HEK293 (cell line): ENCODE measurements around the gene PDSS2.

ENCODE experiments used
- CTCF ChIA-PET: fragments of 350-600 bp; formaldehyde crosslinking; extraction: SDS; loops from one replicate; lab custom pipeline; 2021; ENCODE audit warnings: antibody characterized with exemption; lab: Yijun Ruan, JAX
- POLR2A ChIA-PET: fragments of 300-600 bp; formaldehyde crosslinking; extraction: SDS; loops from one replicate; lab custom pipeline; 2020; ENCODE audit warnings: antibody characterized with exemption, inconsistent platforms; lab: Yijun Ruan, JAX
- H3K27ac ChIP-seq: fragments of 200-500 bp; sonication (Bioruptor generic); 2 replicates; pipeline ENCODE4 v1.5.1; 2014; ENCODE audit warnings: low read depth, low read length, control low read depth, inconsistent platforms; ENCODE audit errors: extremely low read depth
- H3K36me3 ChIP-seq, 2 experiments: fragments of 200-500 bp in 1 of 2; sonication (Bioruptor generic) in 1 of 2; 1 replicate in 1 of 2; 2 replicates in 1 of 2; pipeline ENCODE4 v1.5.1; 2014 to 2017; ENCODE audit warnings: inconsistent platforms in 2 of 2, low read length in 2 of 2; ENCODE audit not compliant: control insufficient read depth in 2 of 2, insufficient read depth in 1 of 2
- H3K4me1 ChIP-seq: fragments of 200-500 bp; sonication (Bioruptor generic); 2 replicates; pipeline ENCODE4 v1.5.1; 2014; ENCODE audit warnings: mild to moderate bottlenecking, low read length, inconsistent platforms; ENCODE audit not compliant: control insufficient read depth, insufficient read depth
- H3K4me3 ChIP-seq: 2 replicates; pipeline ENCODE4 v1.5.1; 2011; ENCODE audit warnings: low read depth, mild to moderate bottlenecking, control low read depth, low read length, moderate library complexity
- H3K9me3 ChIP-seq: fragments of 200-500 bp; sonication (Bioruptor generic); 2 replicates; pipeline ENCODE4 v1.5.1; 2014; ENCODE audit warnings: low read depth, low read length, inconsistent platforms; ENCODE audit not compliant: control insufficient read depth, insufficient read depth
- ATF2 ChIP-seq: fragments of 450-650 bp; formaldehyde crosslinking; IDR thresholded peaks from 2 replicates; pipeline ENCODE4 v1.5.1; 2016; ENCODE audit warnings: missing biosample characterization, missing genetic modification characterization, low read depth
- FEZF1 ChIP-seq: fragments of 450-650 bp; formaldehyde crosslinking; IDR thresholded peaks from 2 replicates; pipeline ENCODE4 v1.5.1; 2016; ENCODE audit warnings: missing biosample characterization, missing genetic modification characterization
- MZF1 ChIP-seq: fragments of 450-650 bp; formaldehyde crosslinking; IDR thresholded peaks from 2 replicates; pipeline ENCODE4 v1.5.1; 2017; ENCODE audit warnings: missing biosample characterization, missing genetic modification characterization, borderline replicate concordance
- RBAK ChIP-seq: fragments of 450-650 bp; formaldehyde crosslinking; IDR thresholded peaks from 2 replicates; pipeline ENCODE4 v1.5.1; 2016; ENCODE audit warnings: missing biosample characterization, missing genetic modification characterization
- TCF7L2 ChIP-seq: IDR thresholded peaks from 2 replicates; pipeline ENCODE4 v1.6.1; 2011; ENCODE audit warnings: low read depth, mild to moderate bottlenecking, inconsistent platforms, low read length, moderate library complexity, borderline replicate concordance
- ZFP37 ChIP-seq: fragments of 450-650 bp; formaldehyde crosslinking; IDR thresholded peaks from 2 replicates; pipeline ENCODE4 v1.5.1; 2016; ENCODE audit warnings: missing biosample characterization, missing genetic modification characterization
- ZNF157 ChIP-seq: fragments of 450-650 bp; formaldehyde crosslinking; IDR thresholded peaks from 2 replicates; pipeline ENCODE4 v1.5.1; 2016; ENCODE audit warnings: missing biosample characterization, missing genetic modification characterization
- ZNF266 ChIP-seq: fragments of 450-650 bp; formaldehyde crosslinking; IDR thresholded peaks from 2 replicates; pipeline ENCODE4 v1.5.1; 2016; ENCODE audit warnings: missing biosample characterization, missing genetic modification characterization, low read depth
- ZNF280D ChIP-seq: fragments of 450-650 bp; formaldehyde crosslinking; IDR thresholded peaks from 2 replicates; pipeline ENCODE4 v1.5.1; 2016; ENCODE audit warnings: missing biosample characterization, missing genetic modification characterization
- ZNF341 ChIP-seq: fragments of 450-650 bp; formaldehyde crosslinking; IDR thresholded peaks from 2 replicates; pipeline ENCODE4; 2016; ENCODE audit warnings: low read depth, missing biosample characterization, missing genetic modification characterization
- ZNF350 ChIP-seq: fragments of 450-650 bp; formaldehyde crosslinking; IDR thresholded peaks from 2 replicates; pipeline ENCODE4 v1.5.0; 2017; ENCODE audit warnings: missing biosample characterization, mild to moderate bottlenecking, missing genetic modification characterization
- ZNF423 ChIP-seq: fragments of 450-650 bp; formaldehyde crosslinking; IDR thresholded peaks from 2 replicates; pipeline ENCODE4 v1.5.1; 2016; ENCODE audit warnings: missing biosample characterization, missing genetic modification characterization
- ZNF501 ChIP-seq: fragments of 450-650 bp; formaldehyde crosslinking; IDR thresholded peaks from 2 replicates; pipeline ENCODE4 v1.5.1; 2016; ENCODE audit warnings: missing biosample characterization, missing genetic modification characterization
- ZNF521 ChIP-seq: fragments of 450-650 bp; formaldehyde crosslinking; IDR thresholded peaks from 2 replicates; pipeline ENCODE4 v1.5.1; 2017; ENCODE audit warnings: missing biosample characterization, mild to moderate bottlenecking, missing genetic modification characterization
- ZNF654 ChIP-seq: fragments of 450-650 bp; formaldehyde crosslinking; IDR thresholded peaks from 2 replicates; pipeline ENCODE4 v1.5.1; 2016; ENCODE audit warnings: low read depth, missing biosample characterization, missing genetic modification characterization
- ZNF658 ChIP-seq: fragments of 450-650 bp; formaldehyde crosslinking; IDR thresholded peaks from 2 replicates; pipeline ENCODE4; 2016; ENCODE audit warnings: missing biosample characterization, missing genetic modification characterization
- ZNF830 ChIP-seq: fragments of 450-650 bp; IDR thresholded peaks from 2 replicates; pipeline ENCODE4 v1.5.0; 2018; ENCODE audit warnings: missing biosample characterization, missing genetic modification characterization, low read depth, mild to moderate bottlenecking, moderate library complexity
- ZNF837 ChIP-seq: fragments of 450-650 bp; formaldehyde crosslinking; IDR thresholded peaks from 2 replicates; pipeline ENCODE4 v1.5.1; 2016; ENCODE audit warnings: missing biosample characterization, missing genetic modification characterization
- ZNF843 ChIP-seq: fragments of 450-650 bp; formaldehyde crosslinking; IDR thresholded peaks from 2 replicates; pipeline ENCODE4 v1.5.1; 2016; ENCODE audit warnings: missing biosample characterization, missing genetic modification characterization

The PDSS2 gene

GRCh38 chr6:107416145-107416544, 43.2 kb downstream of the PDSS2 start (continued):
- no peak for TF ChIP-seq RBAK (tag by site-specific recombination)
- no peak for TF ChIP-seq ZNF280D (tag by site-specific recombination)
- TF ChIP-seq ZNF350 (tag by site-specific recombination), result no peak
- TF ChIP-seq FEZF1 (tag by site-specific recombination), result no peak
- TF ChIP-seq TCF7L2, result no peak
- TF ChIP-seq ZNF654 (tag by site-specific recombination), result no peak
- no peak for TF ChIP-seq ZNF501

- H3K36me3 ChIP-seq, result no peaks in the 10 kb centered on the region
- no peak overlapping the region for H3K4me3 ChIP-seq
- H3K4me1 ChIP-seq, result peaks cover 5% of the 10 kb centered on the region; the same call in 1 of the 2 replicates
- H3K9me3 ChIP-seq, result no peaks in the 10 kb centered on the region
- ChIA-PET POLR2A (no interaction called here), CTCF (interaction anchor here (0.6 to 0.8 kb wide), 3 partner anchors 23 to 96 kb away, joined by 4 read pairs; no protein-coding TSS in a partner anchor)
- no peak overlapping the region for H3K27ac ChIP-seq
- no peak for TF ChIP-seq FEZF1 (tag by site-specific recombination)
- TF ChIP-seq ZNF658 (tag by site-specific recombination), result no peak
- TF ChIP-seq ZFP37 (tag by site-specific recombination), result no peak
- TF ChIP-seq ZNF521 (tag by site-specific recombination), result no peak
- TF ChIP-seq ZNF843 (tag by site-specific recombination), result no peak
- no peak for TF ChIP-seq ZNF423 (tag by site-specific recombination)
- TF ChIP-seq ZNF830, result no peak
- no peak for TF ChIP-seq ZNF837 (tag by site-specific recombination)
- no peak for TF ChIP-seq MZF1 (tag by site-specific recombination)
- no peak for TF ChIP-seq ZNF157 (tag by site-specific recombination)
- TF ChIP-seq ZNF266, result no peak
Observed at GRCh38 chr6:107413966-107414645, 45.3 kb downstream of the PDSS2 start.

- Histone ChIP-seq H3K36me3 (no peaks in the 10 kb centered on the region), H3K4me3 (no peak overlapping the region)
- CTCF ChIA-PET, result no interaction called here
- TF ChIP-seq ZNF341 (tag by site-specific recombination), result no peak
- peak; percentile 54 for TF ChIP-seq ATF2 (tag by site-specific recombination)
- TF ChIP-seq, all 188 proteins: peak for 1
- H3K4me1 ChIP-seq, result 0 out of 2 replicates have a peak, but pooled peaks cover 6% of the 10 kb centered on the region
- no peak overlapping the region for H3K27ac ChIP-seq
- POLR2A ChIA-PET, result no interaction called here
- H3K9me3 ChIP-seq, result no peaks in the 10 kb centered on the region
Observed at GRCh38 chr6:107411161-107411560, 48.2 kb downstream of the PDSS2 start.
